ENCODE data around the gene KLF18. TPM values are rescaled to one million over a fixed set of nuclear protein-coding genes. Genes with fewer than 3 reads are reported as not detected.
"Not testable (repeated sequence)": the region's sequence is repeated elsewhere in the genome, so short reads cannot be mapped to it uniquely, and the experiment has no call there.

The KLF18 gene
- total and polyA plus RNA-seq, 2 donors (not counting 1 experiment from before 2014, with no cell fraction given), result not detected

GRCh38 chr1:44139565-44139964 is 1.9 kb downstream of the KLF18 start:
- H2AFZ ChIP-seq (ENCODE audit: insufficient read depth, low read depth, low read length, poor library complexity, severe bottlenecking); H3K27me3 Mint-ChIP-seq; H3K9me3 Mint-ChIP-seq (ENCODE audit: insufficient read depth); H3K4me3 Mint-ChIP-seq; intact Hi-C loops (cut with micrococcal nuclease); H3K27me3 ChIP-seq (replicated peaks in 1 of 4; ENCODE audit: control extremely low read depth in 1 of 4, control insufficient read depth in 3 of 4, insufficient read depth in 4 of 4, low read length in 3 of 4); DNase-seq; H3K4me1 ChIP-seq (ENCODE audit: control insufficient read depth in 2 of 2, insufficient read depth in 2 of 2, low read length in 2 of 2); H3K27ac Mint-ChIP-seq; H3K79me2 ChIP-seq (ENCODE audit: control insufficient read depth, insufficient read depth, low read length); H3K9ac ChIP-seq (ENCODE audit: low read length); H3K4me2 ChIP-seq (replicated peaks; ENCODE audit: low read depth, low read length, poor library complexity, severe bottlenecking); H3K27ac ChIP-seq (ENCODE audit: low read length in 2 of 2); POLR2A ChIA-PET; CTCF ChIA-PET; H3K4me3 ChIP-seq (ENCODE audit: control extremely low read depth in 1 of 5, extremely low read depth in 1 of 5, insufficient read depth in 1 of 5, low read depth in 2 of 5, low read length in 4 of 5); ATAC-seq (ENCODE audit: low read depth); H4K20me1 ChIP-seq (ENCODE audit: control insufficient read depth, insufficient read depth, low read length, poor library complexity, severe bottlenecking); H3K4me1 Mint-ChIP-seq; H3K36me3 ChIP-seq (replicated peaks in 1 of 2; ENCODE audit: control extremely low read depth in 1 of 2, control insufficient read depth in 1 of 2, extremely low read depth in 1 of 2, insufficient read depth in 2 of 2, low read length in 1 of 2): not testable (repeated sequence)
- H3K9me3 ChIP-seq (ENCODE audit: control extremely low read depth in 1 of 3, control insufficient read depth in 2 of 3, insufficient read depth in 1 of 3, low read length in 2 of 3), result peaks cover 2 to 11% (median 7%) of the 10 kb centered on the region in 3 donors
- 100% methylated on average over 3 of the region's 8 CpGs for WGBS (ENCODE audit: insufficient coverage)

- H3K9me3 Mint-ChIP-seq (ENCODE audit: insufficient read depth), result no peaks in the 10 kb centered on the region
- no peaks in the 10 kb centered on the region for H3K79me2 ChIP-seq (ENCODE audit: control insufficient read depth, insufficient read depth, low read length)
- H3K4me3 Mint-ChIP-seq, result no peak overlapping the region
- no peaks in the 10 kb centered on the region for H3K4me1 ChIP-seq (ENCODE audit: control insufficient read depth in 2 of 2, insufficient read depth in 2 of 2, low read length in 2 of 2)
- TF ChIP-seq EZH2 (IDR thresholded peaks at IDR 0.05; ENCODE audit: borderline replicate concordance, insufficient read depth, low read depth, low read length, poor library complexity, severe bottlenecking), result no peak
- no peak for TF ChIP-seq CTCF (IDR thresholded peaks at IDR 0.05)
- DNase-seq, result no peak
- peaks cover 0 to 1% (median 0%) of the 10 kb centered on the region in 3 donors for H3K9me3 ChIP-seq (ENCODE audit: control extremely low read depth in 1 of 3, control insufficient read depth in 2 of 3, insufficient read depth in 1 of 3, low read length in 2 of 3)
- no peak overlapping the region for H3K27ac ChIP-seq (ENCODE audit: low read length in 2 of 2)
- H3K27me3 Mint-ChIP-seq, result peaks cover 6% of the 10 kb centered on the region
- H3K27ac Mint-ChIP-seq, result no peak overlapping the region
- no peak overlapping the region for H2AFZ ChIP-seq (ENCODE audit: insufficient read depth, low read depth, low read length, poor library complexity, severe bottlenecking)
- 78% methylated on average over 3 of the region's 3 CpGs for WGBS (ENCODE audit: insufficient coverage)
- POLR2A ChIA-PET, result no interaction called here
- CTCF ChIA-PET, result no interaction called here
- no peaks in the 10 kb centered on the region for H3K4me1 Mint-ChIP-seq
- no peak for ATAC-seq (ENCODE audit: low read depth)
- H3K36me3 ChIP-seq (replicated peaks in 1 of 2; ENCODE audit: control extremely low read depth in 1 of 2, control insufficient read depth in 1 of 2, extremely low read depth in 1 of 2, insufficient read depth in 2 of 2, low read length in 1 of 2), result no peaks in the 10 kb centered on the region
- no peak overlapping the region for H3K9ac ChIP-seq (ENCODE audit: low read length)
- no peak overlapping the region for H3K4me3 ChIP-seq (ENCODE audit: control extremely low read depth in 1 of 5, extremely low read depth in 1 of 5, insufficient read depth in 1 of 5, low read depth in 2 of 5, low read length in 4 of 5)
- H3K27me3 ChIP-seq (replicated peaks in 1 of 4; ENCODE audit: control extremely low read depth in 1 of 4, control insufficient read depth in 3 of 4, insufficient read depth in 4 of 4, low read length in 3 of 4), result peaks cover 0 to 5% (median 1%) of the 10 kb centered on the region in 4 experiments
- no peak overlapping the region for H3K4me2 ChIP-seq (replicated peaks; ENCODE audit: low read depth, low read length, poor library complexity, severe bottlenecking)
- intact Hi-C loops (cut with micrococcal nuclease), result no loop called here
- H4K20me1 ChIP-seq (ENCODE audit: control insufficient read depth, insufficient read depth, low read length, poor library complexity, severe bottlenecking), result no peaks in the 10 kb centered on the region
These were observed 3.2 kb downstream of the KLF18 start for GRCh38 chr1:44138239-44138638.
